Measurements from ENCODE around the gene PGM1.

PGM1 gene

GRCh38 chr1:63653976-63654375 lies 60.8 kb downstream of the PGM1 start:
- in situ Hi-C loops (cut with HindIII; ENCODE audit: low sequenced_read_pairs): no loop called here
- DNase-seq (ENCODE audit: low read depth): no peak
- no peak overlapping the region for H3K4me3 ChIP-seq (ENCODE audit: low read depth, low read length)
- no peak for TF ChIP-seq CTCF (IDR thresholded peaks at IDR 0.05; ENCODE audit: low read depth, low read length, missing control alignments)

- in situ Hi-C loops (cut with HindIII; ENCODE audit: low sequenced_read_pairs): no loop called here
- H3K4me3 ChIP-seq (ENCODE audit: low read depth, low read length): no peak overlapping the region
- TF ChIP-seq CTCF (IDR thresholded peaks at IDR 0.05; ENCODE audit: low read depth, low read length, missing control alignments): no peak
- DNase-seq (ENCODE audit: low read depth): no peak
These were observed 66.2 kb downstream of the PGM1 start for GRCh38 chr1:63659448-63659847.

GRCh38 chr1:63662056-63662836 lies 69.0 kb downstream of the PGM1 start:
- no peak for TF ChIP-seq CTCF (IDR thresholded peaks at IDR 0.05; ENCODE audit: low read depth, low read length, missing control alignments)
- no peak overlapping the region for H3K4me3 ChIP-seq (ENCODE audit: low read depth, low read length)
- peak; percentile 68 for DNase-seq (ENCODE audit: low read depth)
- in situ Hi-C loops (cut with HindIII; ENCODE audit: low sequenced_read_pairs): no loop called here

- DNase-seq (ENCODE audit: low read depth): no peak
- in situ Hi-C loops (cut with HindIII; ENCODE audit: low sequenced_read_pairs): no loop called here
- no peak for TF ChIP-seq CTCF (IDR thresholded peaks at IDR 0.05; ENCODE audit: low read depth, low read length, missing control alignments)
- no peak overlapping the region for H3K4me3 ChIP-seq (ENCODE audit: low read depth, low read length)
These were observed 69.6 kb downstream of the PGM1 start for GRCh38 chr1:63662841-63663240.

- no peak for TF ChIP-seq CTCF (IDR thresholded peaks at IDR 0.05; ENCODE audit: low read depth, low read length, missing control alignments)
- H3K4me3 ChIP-seq (ENCODE audit: low read depth, low read length): no peak overlapping the region
- DNase-seq (ENCODE audit: low read depth): no peak
- in situ Hi-C loops (cut with HindIII; ENCODE audit: low sequenced_read_pairs): no loop called here
These were observed 70.1 kb downstream of the PGM1 start for GRCh38 chr1:63663301-63663700.

GRCh38 chr1:63663873-63664272 lies 70.7 kb downstream of the PGM1 start:
- H3K4me3 ChIP-seq (ENCODE audit: low read depth, low read length): no peak overlapping the region
- DNase-seq (ENCODE audit: low read depth): no peak
- in situ Hi-C loops (cut with HindIII; ENCODE audit: low sequenced_read_pairs): no loop called here
- no peak for TF ChIP-seq CTCF (IDR thresholded peaks at IDR 0.05; ENCODE audit: low read depth, low read length, missing control alignments)

Measured in astrocyte of the cerebellum (primary cell).